ENCODE measurements around the gene RYR1. TPM values are rescaled to one million over a fixed set of nuclear protein-coding genes. Genes with fewer than 3 reads are reported as not detected.
"Not testable (repeated sequence)": the region's sequence is repeated elsewhere in the genome, so short reads cannot be mapped to it uniquely, and the experiment has no call there.

RYR1 gene
- total RNA-seq, 1 donor from 2014 or later = 7.4 TPM

- H3K4me3 ChIP-seq (ENCODE audit: low read depth, low read length) = peak within 1 kb of the TSS; percentile 87
- FAIRE-seq (no peak), DNase-seq (ENCODE audit: low read depth) (peak; percentile 81)
- H3K27me3 ChIP-seq (ENCODE audit: control insufficient read depth, insufficient read depth, low read length) = no peaks in the 10 kb centered on the region
- H3K36me3 ChIP-seq (ENCODE audit: control insufficient read depth, insufficient read depth, low read length) = peaks cover 12% of the 10 kb centered on the region
- peak; percentile 96 for TF ChIP-seq CTCF (IDR thresholded peaks at IDR 0.05; ENCODE audit: insufficient read depth, low read length, severe bottlenecking)
Observed at GRCh38 chr19:38402967-38403674, 30.4 kb upstream of the RYR1 start, which contains the start of gene FAM98C. TSS of gene FAM98C (plus strand) at chr19:38403093. CDS start at chr19:38403154, 61 bp downstream.

- DNase-seq (ENCODE audit: low read depth) = no peak
- TF ChIP-seq CTCF (IDR thresholded peaks at IDR 0.05; ENCODE audit: insufficient read depth, low read length, severe bottlenecking) = no peak
- H3K36me3 ChIP-seq (ENCODE audit: control insufficient read depth, insufficient read depth, low read length) = peaks cover 12% of the 10 kb centered on the region
- no peak overlapping the region for H3K4me3 ChIP-seq (ENCODE audit: low read depth, low read length)
- no peak for FAIRE-seq
- H3K27me3 ChIP-seq (ENCODE audit: control insufficient read depth, insufficient read depth, low read length) = no peaks in the 10 kb centered on the region
Observed at GRCh38 chr19:38404858-38405257, 28.6 kb upstream of the RYR1 start.

- FAIRE-seq = no peak
- no peak for DNase-seq (ENCODE audit: low read depth)
- Histone ChIP-seq H3K27me3 (ENCODE audit: control insufficient read depth, insufficient read depth, low read length) (no peaks in the 10 kb centered on the region), H3K4me3 (ENCODE audit: low read depth, low read length) (no peak overlapping the region), H3K36me3 (ENCODE audit: control insufficient read depth, insufficient read depth, low read length) (peaks cover 12% of the 10 kb centered on the region)
- TF ChIP-seq CTCF (IDR thresholded peaks at IDR 0.05; ENCODE audit: insufficient read depth, low read length, severe bottlenecking) = no peak
Observed at GRCh38 chr19:38405276-38405675, 28.2 kb upstream of the RYR1 start.

- H3K4me3 ChIP-seq (ENCODE audit: low read depth, low read length) = no peak overlapping the region
- DNase-seq (ENCODE audit: low read depth) (no peak), FAIRE-seq (peak; percentile 88)
- no peaks in the 10 kb centered on the region for H3K27me3 ChIP-seq (ENCODE audit: control insufficient read depth, insufficient read depth, low read length)
- TF ChIP-seq CTCF (IDR thresholded peaks at IDR 0.05; ENCODE audit: insufficient read depth, low read length, severe bottlenecking) = no peak
- H3K36me3 ChIP-seq (ENCODE audit: control insufficient read depth, insufficient read depth, low read length) = peaks cover 12% of the 10 kb centered on the region
Observed at GRCh38 chr19:38409631-38410133, 23.8 kb upstream of the RYR1 start.

GRCh38 chr19:38410407-38410806 is 23.1 kb upstream of the RYR1 start:
- not testable (repeated sequence) for H3K36me3 ChIP-seq (ENCODE audit: control insufficient read depth, insufficient read depth, low read length); FAIRE-seq; DNase-seq (ENCODE audit: low read depth)

GRCh38 chr19:38411041-38411712 is 22.3 kb upstream of the RYR1 start:
- no peaks in the 10 kb centered on the region for H3K27me3 ChIP-seq (ENCODE audit: control insufficient read depth, insufficient read depth, low read length)
- TF ChIP-seq CTCF (IDR thresholded peaks at IDR 0.05; ENCODE audit: insufficient read depth, low read length, severe bottlenecking) = no peak

More at GRCh38 chr19:38410407-38410806, 23.1 kb upstream of the RYR1 start:
- not testable (repeated sequence) for H3K27me3 ChIP-seq (ENCODE audit: control insufficient read depth, insufficient read depth, low read length); H3K4me3 ChIP-seq (ENCODE audit: low read depth, low read length)

GRCh38 chr19:38411898-38412297 is 21.6 kb upstream of the RYR1 start:
- H3K4me3 ChIP-seq (ENCODE audit: low read depth, low read length); FAIRE-seq; H3K27me3 ChIP-seq (ENCODE audit: control insufficient read depth, insufficient read depth, low read length); DNase-seq (ENCODE audit: low read depth); H3K36me3 ChIP-seq (ENCODE audit: control insufficient read depth, insufficient read depth, low read length): not testable (repeated sequence)

More at GRCh38 chr19:38411041-38411712, 22.3 kb upstream of the RYR1 start:
- no peak overlapping the region for H3K4me3 ChIP-seq (ENCODE audit: low read depth, low read length)
- H3K36me3 ChIP-seq (ENCODE audit: control insufficient read depth, insufficient read depth, low read length) = peaks cover 6% of the 10 kb centered on the region
- DNase-seq (ENCODE audit: low read depth) (no peak), FAIRE-seq (no peak)

All from bronchial epithelial cell (primary cell).